Measurements from ENCODE around the gene PAQR5.

GRCh38 chr15:69285834-69286233 is 12.9 kb upstream of the PAQR5 start:
- TF ChIP-seq CTCF (IDR thresholded peaks at IDR 0.05): no peak
- no peak for TF ChIP-seq POLR2AphosphoS5 (IDR thresholded peaks at IDR 0.05)
